Immature natural killer cell (primary cell): ENCODE data around the gene MT1H. TPM values are rescaled to one million over a fixed set of nuclear protein-coding genes. Genes with fewer than 3 reads are reported as not detected.
"Not testable (repeated sequence)": the region's sequence is repeated elsewhere in the genome, so short reads cannot be mapped to it uniquely, and the experiment has no call there.

Experiments
- DNase-seq, 3 donors: peaks; one replicate each; pipeline ENCODE4 v3.0.0; 2022; ENCODE audit warnings: mixed read lengths in 1 of 3
- H3K27ac Mint-ChIP-seq, 6 donors: one replicate each; pipeline ENCODE4 v1.8.0; 2020; ENCODE audit warnings: mixed read lengths in 6 of 6, mild to moderate bottlenecking in 5 of 6, inconsistent platforms in 4 of 6, moderate library complexity in 3 of 6
- H3K27me3 Mint-ChIP-seq, 3 donors: one replicate each; pipeline ENCODE4 v1.8.0; 2020 to 2021; ENCODE audit warnings: low read depth in 3 of 3, mild to moderate bottlenecking in 3 of 3, mixed read lengths in 3 of 3, moderate library complexity in 3 of 3, inconsistent platforms in 1 of 3
- H3K36me3 Mint-ChIP-seq, 3 donors: one replicate each; pipeline ENCODE4 v1.8.0; 2020; ENCODE audit warnings: mixed read lengths in 3 of 3, inconsistent platforms in 2 of 3, mild to moderate bottlenecking in 2 of 3
- H3K4me1 Mint-ChIP-seq, 2 donors: one replicate each; pipeline ENCODE4 v1.8.0; 2020; ENCODE audit warnings: inconsistent platforms in 2 of 2, mild to moderate bottlenecking in 2 of 2, mixed read lengths in 2 of 2, moderate library complexity in 1 of 2
- H3K4me3 Mint-ChIP-seq, 5 donors: one replicate each; pipeline ENCODE4 v1.8.0; 2020; ENCODE audit warnings: mild to moderate bottlenecking in 5 of 5, mixed read lengths in 5 of 5, inconsistent platforms in 3 of 5, moderate library complexity in 3 of 5
- H3K9me3 Mint-ChIP-seq, 6 donors: one replicate each; pipeline ENCODE4 v1.8.0; 2020; ENCODE audit warnings: mild to moderate bottlenecking in 6 of 6, mixed read lengths in 6 of 6, inconsistent platforms in 4 of 6, moderate library complexity in 3 of 6
- polyA plus RNA-seq, 3 donors: library from polyadenylated mRNA; unstranded; fragments of 300-500 nt; fragmentation: Illumina TruSeq; gene quantifications; one replicate each; pipeline ENCODE4 v1.2.3, GENCODE V29; 2021

MT1H gene
- not detected for polyA plus RNA-seq

GRCh38 chr16:56669005-56669839 lies at the start of gene MT1H:
TSS of gene MT1H (plus strand) at chr16:56669814. CDS start at chr16:56669885, 71 bp downstream.
- Mint-ChIP-seq H3K4me1 (peaks cover 0 to 7% of the 10 kb centered on the region in 2 donors), H3K27me3 (peaks cover 26 to 38% (median 27%) of the 10 kb centered on the region in 3 donors), H3K36me3 (peaks cover 0 to 4% (median 3%) of the 10 kb centered on the region in 3 donors), H3K27ac (no peak within 1 kb of the TSS), H3K9me3 (no peaks in the 10 kb centered on the region), H3K4me3 (no peak within 1 kb of the TSS)
- DNase-seq, result no peak

GRCh38 chr16:56620339-56620897 lies 49.2 kb upstream of the MT1H start:
- H3K4me3 Mint-ChIP-seq, result no peak overlapping the region
- no peak overlapping the region for H3K27ac Mint-ChIP-seq
- H3K36me3 Mint-ChIP-seq, result no peaks in the 10 kb centered on the region
- no peak for DNase-seq
- peaks cover 6 to 23% (median 18%) of the 10 kb centered on the region in 3 donors for H3K27me3 Mint-ChIP-seq
- peaks cover 16 to 20% of the 10 kb centered on the region in 2 donors for H3K4me1 Mint-ChIP-seq
- H3K9me3 Mint-ChIP-seq, result peaks cover 0 to 2% (median 0%) of the 10 kb centered on the region in 6 donors

GRCh38 chr16:56621665-56622445 lies 47.8 kb upstream of the MT1H start:
- H3K36me3 Mint-ChIP-seq, H3K27ac Mint-ChIP-seq, H3K4me3 Mint-ChIP-seq, DNase-seq, H3K9me3 Mint-ChIP-seq: not testable (repeated sequence)
- H3K4me1 Mint-ChIP-seq, result peaks cover 15 to 20% of the 10 kb centered on the region in 2 donors
- H3K27me3 Mint-ChIP-seq, result peaks cover 12 to 24% (median 18%) of the 10 kb centered on the region in 3 donors

GRCh38 chr16:56623184-56623583 lies 46.4 kb upstream of the MT1H start:
- not testable (repeated sequence) for H3K36me3 Mint-ChIP-seq, H3K27ac Mint-ChIP-seq, DNase-seq, H3K9me3 Mint-ChIP-seq, H3K4me3 Mint-ChIP-seq
- Mint-ChIP-seq H3K4me1 (peaks cover 10 to 12% of the 10 kb centered on the region in 2 donors), H3K27me3 (peaks cover 12 to 18% (median 15%) of the 10 kb centered on the region in 3 donors)

- H3K27ac Mint-ChIP-seq, result no peak overlapping the region
- no peak overlapping the region for H3K4me3 Mint-ChIP-seq
- H3K36me3 Mint-ChIP-seq, result no peaks in the 10 kb centered on the region
- H3K27me3 Mint-ChIP-seq, result peaks cover 12 to 17% (median 15%) of the 10 kb centered on the region in 3 donors
- peaks cover 10 to 12% of the 10 kb centered on the region in 2 donors for H3K4me1 Mint-ChIP-seq
- DNase-seq, result no peak
- peaks cover 0 to 2% (median 0%) of the 10 kb centered on the region in 6 donors for H3K9me3 Mint-ChIP-seq
These were observed 46.0 kb upstream of the MT1H start for GRCh38 chr16:56623637-56624036.

GRCh38 chr16:56625140-56625942 lies 44.3 kb upstream of the MT1H start, which contains the start of gene MT1E:
TSS of gene MT1E (plus strand) at chr16:56625781. CDS start at chr16:56625852, 71 bp downstream.
- H3K27me3 Mint-ChIP-seq, result peaks cover 10 to 17% (median 12%) of the 10 kb centered on the region in 3 donors
- DNase-seq, result peak in 2 of 3 donors; percentile 10 to 29
- H3K9me3 Mint-ChIP-seq, result peaks cover 0 to 2% (median 0%) of the 10 kb centered on the region in 6 donors
- peak within 1 kb of the TSS; percentile 72 to 89 (median 83) for H3K4me3 Mint-ChIP-seq
- H3K4me1 Mint-ChIP-seq, result peaks cover 10 to 12% of the 10 kb centered on the region in 2 donors
- H3K27ac Mint-ChIP-seq, result peak within 1 kb of the TSS in 1 of 6 donors; percentile 77
- no peaks in the 10 kb centered on the region for H3K36me3 Mint-ChIP-seq

GRCh38 chr16:56625943-56626654 lies 43.5 kb upstream of the MT1H start:
- DNase-seq, result no peak
- Mint-ChIP-seq H3K36me3 (no peaks in the 10 kb centered on the region), H3K4me1 (peaks cover 10 to 12% of the 10 kb centered on the region in 2 donors), H3K9me3 (peaks cover 0 to 2% (median 0%) of the 10 kb centered on the region in 6 donors), H3K27me3 (peaks cover 10 to 16% (median 13%) of the 10 kb centered on the region in 3 donors), H3K4me3 (peak overlapping the region; percentile 44 to 77 (median 62)), H3K27ac (no peak overlapping the region)

- no peaks in the 10 kb centered on the region for H3K36me3 Mint-ChIP-seq
- peaks cover 0 to 2% (median 0%) of the 10 kb centered on the region in 6 donors for H3K9me3 Mint-ChIP-seq
- no peak overlapping the region for H3K4me3 Mint-ChIP-seq
- no peak for DNase-seq
- peaks cover 13 to 16% of the 10 kb centered on the region in 2 donors for H3K4me1 Mint-ChIP-seq
- H3K27ac Mint-ChIP-seq, result no peak overlapping the region
- H3K27me3 Mint-ChIP-seq, result peaks cover 10 to 19% (median 16%) of the 10 kb centered on the region in 3 donors
These were observed 42.9 kb upstream of the MT1H start for GRCh38 chr16:56626685-56627084.

- Mint-ChIP-seq H3K4me3 (no peak overlapping the region), H3K36me3 (no peaks in the 10 kb centered on the region), H3K27ac (no peak overlapping the region), H3K9me3 (peaks cover 0 to 2% (median 0%) of the 10 kb centered on the region in 6 donors), H3K4me1 (peaks cover 16 to 24% of the 10 kb centered on the region in 2 donors), H3K27me3 (peaks cover 15 to 26% (median 22%) of the 10 kb centered on the region in 3 donors)
- DNase-seq, result no peak
These were observed 40.9 kb upstream of the MT1H start for GRCh38 chr16:56628486-56629350.

- Mint-ChIP-seq H3K4me1 (peaks cover 12 to 24% of the 10 kb centered on the region in 2 donors), H3K27me3 (peaks cover 15 to 31% (median 25%) of the 10 kb centered on the region in 3 donors), H3K9me3 (peaks cover 0 to 2% (median 0%) of the 10 kb centered on the region in 6 donors), H3K27ac (no peak overlapping the region), H3K36me3 (no peaks in the 10 kb centered on the region), H3K4me3 (no peak overlapping the region)
- no peak for DNase-seq
These were observed 40.1 kb upstream of the MT1H start for GRCh38 chr16:56629531-56629930.

- Mint-ChIP-seq H3K27ac (no peak overlapping the region), H3K4me3 (no peak overlapping the region), H3K4me1 (peaks cover 7 to 26% of the 10 kb centered on the region in 2 donors), H3K27me3 (peaks cover 19 to 30% (median 20%) of the 10 kb centered on the region in 3 donors), H3K36me3 (no peaks in the 10 kb centered on the region), H3K9me3 (no peaks in the 10 kb centered on the region)
- DNase-seq, result no peak
These were observed 39.5 kb upstream of the MT1H start for GRCh38 chr16:56630134-56630533.
